ENCODE measurements around the gene PMPCB.
"Not testable (repeated sequence)": the region's sequence is repeated elsewhere in the genome, so short reads cannot be mapped to it uniquely, and the experiment has no call there.

- not testable (repeated sequence) for TF ChIP-seq CTCF (IDR thresholded peaks at IDR 0.05; ENCODE audit: low read length); EZH2 (optimal IDR thresholded peaks at IDR 0.05; ENCODE audit: low read depth, low read length)
These were observed 33.2 kb upstream of the PMPCB start for GRCh38 chr7:103264054-103264453.

Measured in MM.1S (cell line).